Fibroblast of mammary gland (primary cell): ENCODE results near the gene CLMN.

Experiments used
- DNase-seq: peaks from one replicate; pipeline ENCODE4 v3.0.0-alpha.2; 2010; ENCODE audit warnings: low read depth
- H3K4me3 ChIP-seq: 2 replicates; pipeline ENCODE4 v1.5.1; 2011; ENCODE audit warnings: low read depth, mild to moderate bottlenecking, low read length, moderate library complexity; ENCODE audit not compliant: control insufficient read depth
- TF ChIP-seq, protein P1 (sequence below): conservative IDR thresholded peaks from 2 replicates; pipeline ENCODE4 v1.5.1; 2011; ENCODE audit warnings: low read depth, low read length, inconsistent platforms; ENCODE audit not compliant: control insufficient read depth, insufficient read depth

The CLMN gene

DNA sequence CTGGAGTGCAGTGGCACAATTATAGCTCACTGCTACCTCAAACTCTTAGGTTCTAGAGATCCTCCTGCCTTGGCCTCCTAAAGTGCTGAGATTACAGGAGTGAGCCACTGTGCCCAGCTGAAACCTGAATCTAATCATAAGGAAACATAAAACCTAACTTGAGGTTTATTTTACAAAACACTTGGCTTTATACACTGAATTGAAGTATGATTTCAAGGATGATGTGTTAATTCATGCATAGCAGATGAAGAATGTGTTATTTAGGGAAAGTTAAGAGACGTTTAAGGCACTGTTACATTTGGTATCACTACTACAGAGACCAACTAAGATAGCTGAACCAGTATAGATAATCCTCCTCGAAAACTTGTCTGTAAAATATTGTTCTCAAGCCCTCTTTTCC is 168.8 kb downstream of the CLMN start:
- no peak for DNase-seq
- no peak overlapping the region for H3K4me3 ChIP-seq
- TF ChIP-seq, protein P1, sequence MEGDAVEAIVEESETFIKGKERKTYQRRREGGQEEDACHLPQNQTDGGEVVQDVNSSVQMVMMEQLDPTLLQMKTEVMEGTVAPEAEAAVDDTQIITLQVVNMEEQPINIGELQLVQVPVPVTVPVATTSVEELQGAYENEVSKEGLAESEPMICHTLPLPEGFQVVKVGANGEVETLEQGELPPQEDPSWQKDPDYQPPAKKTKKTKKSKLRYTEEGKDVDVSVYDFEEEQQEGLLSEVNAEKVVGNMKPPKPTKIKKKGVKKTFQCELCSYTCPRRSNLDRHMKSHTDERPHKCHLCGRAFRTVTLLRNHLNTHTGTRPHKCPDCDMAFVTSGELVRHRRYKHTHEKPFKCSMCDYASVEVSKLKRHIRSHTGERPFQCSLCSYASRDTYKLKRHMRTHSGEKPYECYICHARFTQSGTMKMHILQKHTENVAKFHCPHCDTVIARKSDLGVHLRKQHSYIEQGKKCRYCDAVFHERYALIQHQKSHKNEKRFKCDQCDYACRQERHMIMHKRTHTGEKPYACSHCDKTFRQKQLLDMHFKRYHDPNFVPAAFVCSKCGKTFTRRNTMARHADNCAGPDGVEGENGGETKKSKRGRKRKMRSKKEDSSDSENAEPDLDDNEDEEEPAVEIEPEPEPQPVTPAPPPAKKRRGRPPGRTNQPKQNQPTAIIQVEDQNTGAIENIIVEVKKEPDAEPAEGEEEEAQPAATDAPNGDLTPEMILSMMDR: no peak

DNA sequence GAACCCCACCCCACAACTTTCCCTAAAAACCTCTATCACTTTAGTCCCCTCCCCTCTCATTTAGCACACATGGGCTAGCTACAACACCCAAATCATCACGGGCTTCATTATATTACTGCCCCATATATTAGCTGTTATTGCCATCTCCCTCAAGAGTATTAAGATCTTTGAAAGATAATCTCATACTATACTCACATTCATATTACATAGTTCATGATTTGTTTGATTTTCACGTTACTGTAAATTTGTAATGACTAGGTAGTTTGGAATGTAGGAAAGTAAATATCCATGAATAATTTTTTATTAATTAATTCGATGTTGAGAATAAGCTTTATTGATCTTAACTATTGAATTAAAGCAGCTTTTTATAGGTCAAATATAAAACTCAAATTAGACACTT is 170.3 kb downstream of the CLMN start:
- DNase-seq: no peak
- TF ChIP-seq, protein P1: no peak

DNA sequence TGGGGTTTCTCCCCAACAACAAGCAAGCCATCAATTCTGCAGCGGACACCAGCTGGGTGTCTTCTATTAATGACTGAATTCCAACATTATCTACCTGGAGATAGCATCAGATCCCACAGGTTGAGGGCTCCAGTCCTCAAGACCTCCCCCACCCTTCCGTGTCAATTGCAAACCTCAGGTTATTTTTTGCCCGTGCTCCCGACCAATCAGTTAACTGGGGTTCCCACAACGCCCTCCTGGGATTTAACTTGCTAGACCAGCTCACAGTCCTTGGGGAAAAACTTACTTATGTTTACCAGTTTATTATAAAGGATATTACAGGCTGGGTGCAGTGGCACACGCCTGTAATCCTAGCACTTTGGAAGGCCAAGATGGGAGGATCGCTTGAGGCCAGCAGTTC is 172.1 kb downstream of the CLMN start:
- DNase-seq: no peak
- no peak overlapping the region for H3K4me3 ChIP-seq
- TF ChIP-seq, protein P1: no peak

More for the DNA sequence above, 170.3 kb downstream of the CLMN start:
- no peak overlapping the region for H3K4me3 ChIP-seq

DNA sequence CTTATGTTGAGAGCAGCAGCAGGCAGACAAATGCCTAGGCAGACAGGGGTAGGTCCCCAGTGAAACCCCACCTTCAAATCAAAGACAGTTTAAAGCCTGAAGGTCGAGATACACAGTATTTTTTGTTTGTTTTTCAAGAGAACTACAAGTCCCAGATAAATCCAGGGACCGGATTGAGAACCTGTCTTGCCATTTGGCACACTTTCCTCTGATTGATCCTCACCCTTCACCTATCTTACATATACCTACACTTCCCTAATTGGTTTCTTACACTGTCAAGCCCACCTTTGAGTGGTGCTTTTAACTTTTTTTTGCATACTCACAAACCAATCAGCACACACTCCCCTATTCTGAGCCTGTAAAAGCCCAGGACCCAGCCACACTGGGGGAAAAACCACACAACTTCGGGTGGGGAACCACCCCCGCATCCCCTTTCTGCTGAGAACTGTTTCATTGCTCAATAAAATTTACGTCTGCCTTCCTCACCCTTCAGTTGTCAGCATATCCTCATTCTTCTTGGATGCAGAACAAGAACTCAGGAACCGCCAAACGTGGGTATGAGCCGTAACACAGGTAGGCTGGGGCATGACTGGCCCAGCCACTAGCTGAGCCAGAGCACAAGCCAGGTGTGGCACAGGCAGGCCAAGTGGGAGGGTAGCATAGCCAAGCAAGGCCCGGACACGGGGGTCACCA is 173.5 kb downstream of the CLMN start:
- TF ChIP-seq, protein P1: no peak
- no peak for DNase-seq
- no peak overlapping the region for H3K4me3 ChIP-seq

DNA sequence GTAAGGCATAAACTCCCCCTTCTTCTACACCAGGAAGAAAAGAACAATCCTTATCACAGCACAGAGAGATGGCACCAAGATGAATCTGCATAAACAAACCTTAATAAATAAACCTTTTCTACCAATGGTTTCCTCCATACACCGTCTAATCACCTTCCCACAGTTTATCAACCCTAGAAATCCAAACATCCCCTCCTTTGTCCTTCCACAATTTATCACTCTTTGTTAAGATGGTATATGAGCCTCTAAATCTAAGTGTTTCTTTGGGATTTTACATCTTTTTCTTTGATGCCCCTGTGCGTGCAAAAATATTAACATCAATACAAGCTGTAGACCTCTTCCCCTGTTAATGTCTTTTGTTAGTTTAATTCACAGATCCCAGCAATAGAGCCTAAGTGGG is 174.9 kb downstream of the CLMN start:
- H3K4me3 ChIP-seq: no peak overlapping the region
- TF ChIP-seq, protein P1: no peak
- DNase-seq: no peak

DNA sequence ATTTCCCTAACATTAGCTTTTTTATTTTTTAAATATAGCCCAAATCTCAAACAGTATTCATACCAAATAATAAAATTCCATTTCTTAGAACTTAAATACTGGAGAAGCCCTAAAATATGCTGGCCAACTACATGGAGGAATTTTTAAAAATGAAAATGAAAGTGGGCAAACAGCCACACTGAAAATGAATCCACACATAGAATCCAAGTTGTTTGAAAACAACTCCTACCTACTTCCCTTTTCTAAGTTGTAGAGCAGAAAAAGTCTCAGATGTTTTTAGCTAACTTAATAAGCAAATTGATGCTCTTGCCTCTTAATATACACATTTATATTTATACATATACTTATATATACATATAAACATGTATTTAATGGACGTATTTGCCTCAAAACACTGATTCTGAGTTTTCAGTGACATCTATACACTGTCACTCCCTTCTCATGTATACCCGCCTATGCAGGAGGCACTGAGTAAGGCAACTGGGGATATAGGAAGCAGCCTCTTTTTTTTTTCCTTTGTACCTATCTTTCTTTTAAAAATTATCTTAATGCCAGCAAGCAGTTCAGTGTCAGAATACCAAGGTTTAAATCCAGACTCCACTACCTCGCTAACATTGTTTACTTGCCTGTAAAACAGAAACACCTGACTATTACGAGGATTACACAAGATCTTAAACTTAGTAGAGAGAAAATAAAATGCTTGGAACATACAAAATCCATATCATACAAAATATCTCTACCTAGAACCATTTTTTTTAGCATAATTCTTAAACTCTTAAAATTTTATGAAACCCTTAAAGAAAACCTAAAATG is 175.7 kb downstream of the CLMN start:
- H3K4me3 ChIP-seq: no peak overlapping the region
- no peak for DNase-seq
- TF ChIP-seq, protein P1: no peak
